Osteocyte (in vitro differentiated cells): ENCODE measurements around the gene ATF4. TPM values are rescaled to one million over a fixed set of nuclear protein-coding genes. Genes with fewer than 3 reads are reported as not detected.

ENCODE experiments used
- DNase-seq: peaks from one replicate; pipeline ENCODE4 v3.0.0; 2021; ENCODE audit warnings: mixed read lengths; ENCODE audit not compliant: unreplicated experiment; ENCODE audit errors: extremely low spot score
- H3K27ac Mint-ChIP-seq: one replicate; pipeline ENCODE4 v1.8.0; 2021; ENCODE audit warnings: mild to moderate bottlenecking, mixed read lengths; ENCODE audit not compliant: unreplicated experiment
- H3K27me3 Mint-ChIP-seq: one replicate; pipeline ENCODE4 v1.8.0; 2021; ENCODE audit warnings: mixed read lengths; ENCODE audit not compliant: unreplicated experiment
- H3K36me3 Mint-ChIP-seq: one replicate; pipeline ENCODE4 v1.8.0; 2021; ENCODE audit warnings: mixed read lengths; ENCODE audit not compliant: unreplicated experiment
- H3K4me1 Mint-ChIP-seq: one replicate; pipeline ENCODE4 v1.8.0; 2021; ENCODE audit warnings: mixed read lengths; ENCODE audit not compliant: unreplicated experiment
- H3K4me3 Mint-ChIP-seq: one replicate; pipeline ENCODE4 v1.8.0; 2021; ENCODE audit warnings: mild to moderate bottlenecking, moderate library complexity, mixed read lengths; ENCODE audit not compliant: unreplicated experiment
- H3K9me3 Mint-ChIP-seq: one replicate; pipeline ENCODE4 v1.8.0; 2021; ENCODE audit warnings: mixed read lengths; ENCODE audit not compliant: unreplicated experiment
- total RNA-seq: library from RNA; stranded (reverse); gene quantifications from 2 replicates; pipeline ENCODE4 v1.2.1, GENCODE V29; 2021
- TF ChIP-seq, protein P1 (sequence below): fragments of 200-600 bp; sonication (generic); IDR thresholded peaks from 2 replicates; pipeline ENCODE4 v1.5.0; 2021; ENCODE audit warnings: antibody characterized with exemption, mild to moderate bottlenecking, moderate library complexity

Gene ATF4
- total RNA-seq, 1 donor from 2014 or later: 408 TPM

DNA sequence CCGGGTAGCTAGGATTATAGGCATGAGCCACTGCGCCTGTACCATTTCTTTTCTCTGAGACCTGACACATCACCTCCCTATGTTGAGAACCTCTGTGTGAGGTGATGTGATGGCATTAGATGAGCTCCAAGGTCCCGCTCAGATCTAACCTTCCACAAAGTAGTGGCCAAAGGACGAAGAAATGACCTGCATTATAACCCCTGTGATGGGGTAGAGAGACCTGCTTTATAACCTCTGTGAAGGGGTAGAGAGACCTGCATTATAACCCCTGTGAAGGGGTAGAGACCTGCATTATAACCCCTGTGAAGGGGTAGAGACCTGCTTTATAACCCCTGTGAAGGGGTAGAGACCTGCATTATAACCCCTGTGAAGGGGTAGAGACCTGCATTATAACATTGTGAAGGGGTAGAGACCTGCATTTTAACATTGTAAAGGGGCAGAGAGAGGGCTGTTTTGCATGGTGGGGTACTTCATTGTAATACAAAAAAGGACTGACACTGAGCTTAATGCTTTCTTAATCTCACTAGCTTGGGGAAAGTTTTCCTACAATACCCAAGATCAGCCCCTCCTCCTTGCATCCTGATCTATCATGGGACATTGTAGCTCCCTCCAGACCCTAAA is 9.7 kb upstream of the ATF4 start:
- Mint-ChIP-seq H3K27ac (peak overlapping the region; percentile 47), H3K4me1 (peaks cover 4% of the 10 kb centered on the region), H3K9me3 (no peaks in the 10 kb centered on the region), H3K36me3 (peaks cover 64% of the 10 kb centered on the region), H3K4me3 (no peak overlapping the region), H3K27me3 (no peaks in the 10 kb centered on the region)
- TF ChIP-seq, protein P1, sequence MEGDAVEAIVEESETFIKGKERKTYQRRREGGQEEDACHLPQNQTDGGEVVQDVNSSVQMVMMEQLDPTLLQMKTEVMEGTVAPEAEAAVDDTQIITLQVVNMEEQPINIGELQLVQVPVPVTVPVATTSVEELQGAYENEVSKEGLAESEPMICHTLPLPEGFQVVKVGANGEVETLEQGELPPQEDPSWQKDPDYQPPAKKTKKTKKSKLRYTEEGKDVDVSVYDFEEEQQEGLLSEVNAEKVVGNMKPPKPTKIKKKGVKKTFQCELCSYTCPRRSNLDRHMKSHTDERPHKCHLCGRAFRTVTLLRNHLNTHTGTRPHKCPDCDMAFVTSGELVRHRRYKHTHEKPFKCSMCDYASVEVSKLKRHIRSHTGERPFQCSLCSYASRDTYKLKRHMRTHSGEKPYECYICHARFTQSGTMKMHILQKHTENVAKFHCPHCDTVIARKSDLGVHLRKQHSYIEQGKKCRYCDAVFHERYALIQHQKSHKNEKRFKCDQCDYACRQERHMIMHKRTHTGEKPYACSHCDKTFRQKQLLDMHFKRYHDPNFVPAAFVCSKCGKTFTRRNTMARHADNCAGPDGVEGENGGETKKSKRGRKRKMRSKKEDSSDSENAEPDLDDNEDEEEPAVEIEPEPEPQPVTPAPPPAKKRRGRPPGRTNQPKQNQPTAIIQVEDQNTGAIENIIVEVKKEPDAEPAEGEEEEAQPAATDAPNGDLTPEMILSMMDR: no peak
- DNase-seq: no peak

DNA sequence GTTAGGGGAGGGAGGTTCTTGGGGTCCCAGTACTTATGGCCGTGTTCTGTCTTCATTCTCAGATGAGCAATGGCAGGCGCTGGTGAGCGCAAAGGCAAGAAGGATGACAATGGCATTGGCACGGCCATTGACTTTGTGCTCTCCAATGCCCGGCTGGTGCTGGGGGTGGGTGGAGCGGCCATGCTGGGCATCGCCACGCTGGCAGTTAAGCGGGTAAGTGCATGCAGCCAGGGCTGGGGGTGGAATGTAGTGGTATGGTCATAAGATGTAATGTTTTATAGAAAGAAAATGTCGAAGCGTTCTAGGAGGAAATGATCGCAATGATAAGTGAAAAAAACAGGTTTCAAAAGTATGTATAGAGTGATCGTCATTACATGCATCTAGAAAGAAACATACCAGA is 9.1 kb upstream of the ATF4 start:
- Mint-ChIP-seq H3K27ac (peak overlapping the region; percentile 47), H3K27me3 (no peaks in the 10 kb centered on the region), H3K36me3 (peaks cover 64% of the 10 kb centered on the region), H3K4me3 (no peak overlapping the region), H3K9me3 (no peaks in the 10 kb centered on the region), H3K4me1 (peaks cover 4% of the 10 kb centered on the region)
- DNase-seq: no peak
- TF ChIP-seq, protein P1: no peak

DNA sequence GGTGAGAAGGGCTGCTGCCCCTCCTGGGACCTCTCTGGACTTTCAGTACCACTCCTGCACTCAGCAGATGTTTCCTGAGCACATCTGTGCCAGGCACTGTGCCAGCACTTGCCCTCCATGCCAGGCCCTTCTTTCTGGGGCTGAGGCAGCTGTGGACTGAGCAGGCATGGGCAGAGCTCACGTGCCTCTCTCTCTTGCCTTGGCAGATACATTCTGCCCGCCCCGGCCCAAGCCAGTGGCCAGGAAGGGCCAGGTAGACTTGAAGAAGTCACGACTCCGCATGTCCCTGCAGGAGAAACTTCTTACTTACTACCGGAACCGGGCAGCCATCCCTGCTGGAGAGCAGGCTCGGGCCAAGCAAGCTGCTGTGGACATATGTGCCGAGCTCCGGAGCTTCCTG is 8.3 kb upstream of the ATF4 start:
- TF ChIP-seq, protein P1: no peak
- H3K4me1 Mint-ChIP-seq: peaks cover 4% of the 10 kb centered on the region
- no peak for DNase-seq
- H3K27me3 Mint-ChIP-seq: no peaks in the 10 kb centered on the region
- no peak overlapping the region for H3K27ac Mint-ChIP-seq
- peaks cover 58% of the 10 kb centered on the region for H3K36me3 Mint-ChIP-seq
- H3K9me3 Mint-ChIP-seq: no peaks in the 10 kb centered on the region
- no peak overlapping the region for H3K4me3 Mint-ChIP-seq

DNA sequence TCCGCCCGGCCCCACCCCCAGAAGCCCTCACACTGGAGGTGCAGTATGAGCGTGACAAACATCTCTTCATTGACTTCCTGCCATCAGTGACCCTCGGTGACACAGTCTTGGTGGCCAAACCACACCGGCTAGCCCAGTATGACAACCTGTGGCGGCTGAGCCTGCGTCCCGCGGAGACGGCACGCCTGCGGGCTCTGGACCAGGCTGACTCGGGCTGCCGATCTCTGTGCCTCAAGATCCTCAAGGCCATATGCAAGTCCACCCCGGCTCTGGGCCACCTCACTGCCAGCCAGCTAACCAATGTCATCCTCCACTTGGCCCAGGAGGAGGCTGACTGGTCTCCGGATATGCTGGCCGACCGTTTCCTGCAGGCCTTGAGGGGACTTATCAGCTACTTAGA is 6.6 kb upstream of the ATF4 start:
- DNase-seq: no peak
- no peak overlapping the region for H3K4me3 Mint-ChIP-seq
- H3K4me1 Mint-ChIP-seq: peaks cover 15% of the 10 kb centered on the region
- TF ChIP-seq, protein P1: no peak
- H3K36me3 Mint-ChIP-seq: peaks cover 54% of the 10 kb centered on the region
- H3K9me3 Mint-ChIP-seq: no peaks in the 10 kb centered on the region
- no peak overlapping the region for H3K27ac Mint-ChIP-seq
- no peaks in the 10 kb centered on the region for H3K27me3 Mint-ChIP-seq

DNA sequence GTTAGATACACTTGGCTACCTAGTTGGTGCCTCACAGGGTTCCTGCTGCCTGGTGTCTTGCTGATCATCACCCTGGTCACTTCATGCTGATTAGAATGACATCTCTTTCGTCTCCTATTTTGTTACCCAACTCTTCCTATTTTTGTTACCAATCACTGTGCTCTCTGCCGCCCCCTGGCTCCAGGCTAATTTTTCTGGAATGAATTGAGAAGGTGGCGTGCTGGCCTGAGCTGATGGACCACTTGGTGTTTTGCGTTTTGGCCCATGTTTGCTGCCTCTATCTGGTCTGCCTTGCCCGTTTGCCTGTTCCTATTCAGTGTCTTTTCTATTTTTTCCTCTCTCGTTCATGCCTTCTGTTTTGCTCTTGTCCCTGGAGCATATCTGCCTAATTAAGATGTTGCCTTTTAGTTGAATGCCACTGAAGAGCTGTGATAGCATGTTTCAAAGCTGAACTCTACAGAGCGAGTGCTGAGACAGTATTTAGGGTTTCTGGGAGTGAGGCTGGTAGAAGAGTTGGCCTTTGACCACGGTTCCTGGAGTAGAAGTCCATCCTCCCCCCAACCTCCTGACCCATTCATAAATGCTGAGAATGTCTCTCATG is 5.9 kb upstream of the ATF4 start:
- Mint-ChIP-seq H3K27ac (peak overlapping the region; percentile 9), H3K4me3 (no peak overlapping the region), H3K36me3 (peaks cover 50% of the 10 kb centered on the region), H3K4me1 (peaks cover 21% of the 10 kb centered on the region), H3K9me3 (no peaks in the 10 kb centered on the region), H3K27me3 (no peaks in the 10 kb centered on the region)
- DNase-seq: no peak
- TF ChIP-seq, protein P1: peak; percentile 81
